CD4-positive, alpha-beta T cell treated with Interleukin-15 for 1 hour (primary cell): ENCODE results near the gene METAP2.
"Not testable (repeated sequence)": the region's sequence is repeated elsewhere in the genome, so short reads cannot be mapped to it uniquely, and the experiment has no call there.

Source experiments
- DNase-seq: peaks from one replicate; pipeline ENCODE4 v3.0.0-alpha.2; 2020

Gene METAP2

DNA sequence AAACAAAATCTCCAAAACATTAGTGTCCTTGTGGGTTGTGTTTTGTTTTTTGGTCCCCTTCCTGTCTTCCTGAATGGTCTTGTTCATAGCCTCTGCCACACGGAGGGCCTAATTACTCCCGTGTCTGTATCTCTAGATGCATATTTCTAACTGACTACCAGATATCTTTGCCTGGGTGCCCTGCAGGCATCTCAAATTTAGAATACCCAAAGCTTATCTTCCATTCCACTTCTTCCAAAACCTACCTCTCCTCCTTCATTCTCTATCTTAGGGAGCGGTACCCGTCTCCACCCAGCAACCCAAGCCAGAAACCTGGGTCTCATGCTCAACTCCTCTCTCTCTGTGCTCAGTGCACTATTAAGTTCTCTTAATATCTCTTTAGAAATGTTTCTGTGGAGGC is 10.9 kb upstream of the METAP2 start:
- no peak for DNase-seq

DNA sequence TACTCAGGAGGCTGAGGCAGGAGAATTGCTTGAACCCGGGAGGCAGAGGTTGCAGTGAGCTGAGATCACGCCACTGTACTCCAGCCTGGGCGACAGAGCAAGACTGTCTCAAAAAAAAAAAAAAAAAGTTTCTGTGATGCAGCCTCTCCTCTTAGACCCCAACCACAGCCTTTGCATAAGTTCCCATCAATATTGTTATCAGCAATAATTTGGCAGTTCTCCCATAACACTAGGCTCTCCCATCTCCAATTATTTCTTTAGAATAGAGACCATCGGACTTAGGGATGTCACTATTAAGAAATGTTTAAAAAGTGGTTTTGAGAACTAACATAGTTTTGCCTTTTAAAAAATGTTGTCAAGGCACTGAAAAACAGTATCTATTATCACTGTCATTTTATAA is 10.2 kb upstream of the METAP2 start:
- not testable (repeated sequence) for DNase-seq

DNA sequence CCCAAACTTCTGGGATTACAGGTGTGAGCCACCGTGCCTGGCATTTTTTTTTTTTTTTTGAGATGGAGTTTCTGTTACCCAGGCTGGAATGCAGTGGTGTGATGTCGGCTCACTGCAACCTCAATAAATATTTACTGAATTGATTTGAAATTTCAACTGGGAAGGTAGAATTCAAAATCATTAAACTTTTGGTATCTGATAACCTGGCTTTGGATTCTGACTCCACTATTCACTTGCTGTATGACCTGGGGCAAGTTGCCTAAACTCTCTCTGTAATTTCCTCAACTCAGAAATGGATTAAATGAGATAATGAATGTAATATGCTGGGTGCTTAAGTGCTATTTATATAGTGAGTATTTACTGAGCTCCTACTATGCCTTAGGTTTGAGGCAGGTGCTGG is 8.7 kb upstream of the METAP2 start:
- no peak for DNase-seq

DNA sequence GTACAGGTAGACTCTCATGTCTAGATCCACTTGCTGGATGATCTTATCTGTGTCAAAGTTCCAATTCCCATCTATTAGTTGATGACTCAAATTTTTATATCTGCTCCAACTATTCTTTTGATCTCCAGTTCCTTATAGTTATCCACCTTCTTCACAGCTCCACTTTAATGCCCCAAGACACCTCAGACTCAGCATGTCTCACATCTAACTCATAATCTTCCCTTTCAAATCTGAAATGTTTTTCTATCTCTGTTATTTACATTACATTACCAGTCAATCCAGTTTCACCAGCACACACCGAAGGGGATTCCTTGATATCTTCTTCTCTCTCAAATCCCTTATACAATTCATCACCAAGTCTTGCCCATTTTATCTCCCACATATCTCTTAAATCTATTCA is 3.7 kb upstream of the METAP2 start:
- DNase-seq, result no peak

DNA sequence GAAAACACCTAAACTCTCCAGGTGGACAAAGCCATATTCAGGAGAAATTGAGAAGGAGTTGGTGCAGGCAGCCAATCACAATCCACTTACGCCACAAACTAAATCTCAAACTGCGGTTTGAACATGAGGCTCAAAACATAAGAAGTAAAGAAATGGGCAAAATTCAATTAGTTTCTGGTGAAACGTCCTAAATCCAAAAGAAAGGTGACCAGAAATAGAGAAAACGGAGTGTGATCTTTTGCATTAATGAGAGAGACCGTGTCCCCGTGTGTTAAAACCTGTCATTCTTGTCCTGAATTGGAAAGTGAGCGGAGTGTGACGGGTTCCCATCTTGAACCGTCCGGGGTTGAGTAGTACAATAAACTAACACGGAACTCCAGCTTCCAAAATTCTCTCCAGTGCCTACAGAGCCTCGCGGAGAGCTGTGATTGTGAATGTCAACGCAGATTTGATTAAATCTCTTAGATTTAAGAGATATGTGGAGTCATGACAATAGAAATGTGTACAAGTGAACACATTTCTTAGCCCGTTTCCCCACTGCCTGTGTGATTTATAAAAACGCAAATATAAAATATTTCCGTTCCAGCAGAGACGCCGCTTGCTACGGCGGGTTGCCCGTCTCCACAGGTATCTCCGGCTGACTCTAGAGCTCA is 595 bp upstream of the METAP2 start:
- DNase-seq, result no peak

DNA sequence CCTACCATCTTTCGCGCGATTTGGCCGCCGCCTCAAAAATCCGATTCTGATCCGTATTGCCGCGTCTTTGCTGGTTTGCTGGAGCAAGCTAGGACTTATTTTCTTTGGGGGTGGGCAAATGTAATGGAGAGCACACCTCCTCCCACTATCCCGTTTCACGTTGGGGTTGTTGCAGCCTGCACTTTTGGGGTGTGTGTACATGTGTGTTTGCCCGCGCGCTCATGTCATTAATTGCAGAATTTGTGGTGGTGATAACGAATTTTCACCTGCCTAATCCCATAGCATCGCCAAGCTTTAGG is 657 bp downstream of the METAP2 start:
- DNase-seq, result no peak

DNA sequence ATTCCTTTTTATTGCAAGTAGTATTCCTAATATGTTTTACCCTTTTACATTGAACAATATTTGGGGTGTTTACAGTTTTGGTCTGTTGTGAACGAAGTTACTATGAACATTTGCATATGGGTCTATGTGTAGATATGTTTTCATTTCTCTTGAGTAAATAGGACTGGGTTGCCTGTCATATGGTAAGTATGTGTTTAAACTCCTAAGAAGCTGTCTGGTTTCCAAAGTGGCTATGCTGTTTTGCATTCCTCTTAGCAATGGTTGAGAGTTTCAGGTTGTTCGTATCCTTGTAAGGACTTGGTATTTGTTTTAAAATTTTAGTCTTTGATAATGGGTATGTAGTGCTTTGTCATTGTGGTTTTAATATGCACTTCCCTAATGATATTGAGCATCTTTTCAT is 6.3 kb downstream of the METAP2 start:
- no peak for DNase-seq

DNA sequence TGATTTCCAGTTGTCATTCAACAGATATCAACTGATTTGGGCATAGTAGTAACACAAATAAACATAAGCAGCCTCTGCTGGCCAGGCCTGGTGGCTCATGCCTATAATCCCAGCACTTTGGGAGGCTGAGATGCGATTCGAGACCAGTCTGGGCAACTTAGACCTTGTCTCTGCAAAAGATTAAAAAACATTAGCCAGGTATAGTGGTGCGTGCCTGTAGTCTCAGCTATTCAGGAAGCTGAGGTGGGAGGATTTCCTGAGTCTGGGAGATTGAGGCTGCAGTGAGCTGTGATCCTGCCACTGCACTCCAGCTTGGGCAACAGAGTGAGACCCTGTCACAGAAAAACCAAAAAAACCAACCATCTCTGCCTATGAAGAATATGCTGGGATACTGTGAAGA is 7.1 kb downstream of the METAP2 start:
- no peak for DNase-seq

DNA sequence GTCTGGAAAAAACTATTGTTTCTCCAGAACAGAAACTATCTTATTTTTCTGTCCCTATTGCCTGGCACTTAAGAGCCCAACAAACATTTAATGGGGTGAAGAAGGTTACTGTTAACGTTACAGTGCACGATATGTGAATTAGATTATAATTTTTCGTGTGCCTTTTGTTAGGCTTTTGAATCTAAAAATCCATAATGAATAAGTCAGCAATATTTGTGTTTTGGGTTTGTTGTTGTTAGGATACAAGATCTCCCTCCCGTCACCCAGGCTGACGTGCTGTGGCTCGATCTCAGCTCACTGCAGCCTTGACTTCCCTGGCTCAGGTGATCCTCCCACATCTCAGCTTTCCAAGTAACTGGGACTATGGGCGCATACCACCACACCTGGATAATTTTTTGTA is 7.9 kb downstream of the METAP2 start:
- DNase-seq, result no peak

DNA sequence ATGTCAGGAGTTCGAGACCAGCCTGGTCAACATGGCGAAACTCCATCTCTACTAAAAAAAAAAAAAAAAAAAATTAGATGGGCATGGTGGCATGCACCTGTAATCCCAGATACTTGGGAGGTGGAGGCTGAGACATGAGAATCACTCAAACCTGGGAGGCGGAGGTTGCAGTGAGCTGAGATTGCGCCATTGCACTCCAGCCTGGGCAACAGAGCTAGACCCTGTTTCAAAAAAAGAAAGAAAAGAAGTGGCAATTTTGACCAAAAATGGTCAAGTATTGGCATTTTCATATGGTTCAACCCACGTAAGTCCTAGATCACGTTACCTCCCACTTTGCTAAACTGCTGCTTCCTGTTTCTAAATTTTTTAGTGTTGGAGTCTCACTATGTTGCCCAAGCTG is 8.6 kb downstream of the METAP2 start:
- not testable (repeated sequence) for DNase-seq

DNA sequence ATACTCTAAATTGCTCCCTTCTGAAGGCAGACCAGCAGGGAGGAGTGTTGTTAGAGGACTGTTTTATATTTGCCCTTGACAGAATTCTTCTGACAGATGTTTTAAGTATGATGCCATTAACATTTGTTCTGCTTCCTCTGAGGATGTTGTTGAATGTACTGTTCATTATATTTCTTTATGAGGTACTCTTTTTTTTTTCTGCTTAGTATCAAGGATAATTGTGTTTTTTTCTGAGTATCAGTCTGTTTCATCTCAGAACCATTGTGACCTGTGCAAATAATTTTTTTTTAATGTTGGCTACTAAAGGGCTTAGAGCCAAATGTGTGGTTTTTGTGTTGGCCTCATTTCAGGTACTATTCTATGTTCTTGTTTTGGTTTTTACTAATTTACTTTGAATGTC is 10.6 kb downstream of the METAP2 start:
- DNase-seq, result no peak

DNA sequence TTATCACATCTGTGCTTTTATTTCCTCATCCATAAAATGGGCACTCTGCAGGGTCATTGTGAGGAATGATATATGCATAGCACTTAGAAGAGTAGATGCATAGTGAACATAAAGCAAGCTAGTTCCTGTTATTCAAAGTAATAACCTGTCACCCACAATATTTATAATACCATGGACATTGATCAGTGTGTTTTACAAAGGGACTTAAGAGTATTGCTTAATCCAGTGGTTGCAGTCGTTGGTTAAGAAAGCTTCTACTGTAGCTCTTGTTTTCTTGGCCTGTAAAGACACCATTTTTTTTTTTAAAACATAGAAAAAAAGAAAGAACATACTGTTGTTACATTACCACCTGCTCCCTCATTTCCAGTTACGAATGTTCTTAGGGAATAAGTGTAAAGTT is 13.1 kb downstream of the METAP2 start:
- DNase-seq, result no peak

DNA sequence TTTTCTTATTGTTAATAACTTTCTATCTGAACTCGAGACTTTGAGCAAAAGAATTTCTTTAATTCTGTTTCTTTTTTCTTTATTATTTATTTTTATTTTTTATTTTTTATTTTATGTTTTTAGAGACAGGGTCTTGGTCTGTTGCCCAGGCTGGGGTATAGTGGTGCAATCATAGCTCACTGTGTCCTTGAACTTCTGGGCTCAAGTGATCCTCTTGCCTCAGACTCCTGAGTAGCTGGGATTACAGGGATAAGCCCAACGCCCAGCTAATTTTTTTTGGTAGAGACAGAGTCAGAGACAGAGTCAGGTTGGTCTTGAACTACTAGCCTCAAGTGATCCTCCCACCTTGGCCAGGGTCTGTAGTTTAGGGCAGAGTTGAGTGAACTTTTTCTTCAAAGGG is 18.5 kb downstream of the METAP2 start:
- no peak for DNase-seq

DNA sequence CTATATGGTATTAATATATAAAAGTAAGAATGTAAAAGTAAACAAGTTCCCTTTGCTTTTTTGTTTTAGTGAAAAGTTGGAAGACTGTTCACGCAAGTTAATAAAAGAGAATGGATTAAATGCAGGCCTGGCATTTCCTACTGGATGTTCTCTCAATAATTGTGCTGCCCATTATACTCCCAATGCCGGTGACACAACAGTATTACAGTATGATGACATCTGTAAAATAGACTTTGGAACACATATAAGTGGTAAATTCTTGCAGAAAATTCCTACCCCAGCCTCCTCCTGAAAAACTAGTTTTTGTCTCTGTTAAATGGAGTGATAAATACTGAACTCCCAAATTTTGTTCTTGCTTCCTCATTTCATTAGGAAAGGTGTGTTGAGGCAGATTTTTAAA is 20.9 kb downstream of the METAP2 start:
- no peak for DNase-seq

DNA sequence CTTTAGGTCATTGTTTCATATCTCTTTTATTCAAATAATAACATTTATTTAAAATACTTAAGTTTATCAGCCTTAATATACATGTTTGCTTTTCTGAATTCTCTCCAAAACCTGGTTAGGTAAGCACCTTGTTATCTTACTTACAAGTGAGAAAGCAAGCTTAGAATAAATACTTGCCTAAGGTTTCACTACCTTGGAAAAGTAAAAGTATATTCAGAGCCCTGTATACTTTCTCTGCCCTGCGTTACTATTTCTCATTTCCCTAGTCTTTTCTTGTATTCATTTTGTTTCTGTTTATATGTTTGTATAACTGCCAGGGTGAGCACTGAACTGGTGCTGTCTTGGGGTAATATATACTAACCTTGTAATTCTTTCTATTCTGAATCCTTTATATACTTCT is 21.5 kb downstream of the METAP2 start:
- no peak for DNase-seq

DNA sequence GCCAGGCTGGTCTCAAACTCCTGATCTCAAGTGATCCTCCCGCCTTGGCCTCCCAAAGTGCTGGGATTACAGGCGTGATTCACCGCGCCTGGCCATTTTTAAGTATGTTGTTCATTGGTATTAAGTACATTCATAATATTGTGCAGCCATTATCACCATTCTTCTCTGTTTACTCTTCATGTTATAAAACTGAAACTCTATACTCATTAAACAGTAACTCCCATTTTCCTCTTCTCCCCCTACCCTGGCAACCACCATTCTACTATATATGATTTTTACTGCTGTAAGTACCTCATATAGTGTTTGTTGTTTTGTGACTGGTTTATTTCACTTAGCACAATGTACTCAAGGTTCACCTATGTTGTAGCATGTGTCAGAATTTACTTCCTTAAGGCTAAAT is 23.1 kb downstream of the METAP2 start:
- no peak for DNase-seq

DNA sequence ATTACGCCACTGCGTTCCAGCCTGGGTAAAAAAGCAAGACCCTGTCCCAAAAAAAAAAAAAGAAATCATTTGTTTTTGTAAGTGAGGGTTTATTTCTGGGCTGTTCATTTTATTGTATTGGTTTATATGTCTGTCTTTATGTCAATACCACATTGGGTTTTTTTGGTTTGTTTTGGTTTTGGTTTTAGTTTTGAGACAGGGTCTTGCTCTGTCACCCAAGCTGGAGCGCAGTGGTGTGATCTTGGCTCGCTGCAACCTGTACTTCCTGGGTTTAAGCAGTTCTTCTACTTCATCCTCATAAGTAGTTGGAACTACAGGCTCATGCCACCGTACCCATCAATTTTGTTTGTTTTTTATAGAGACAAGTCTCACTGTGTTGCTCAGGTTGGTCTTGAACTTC is 25.0 kb downstream of the METAP2 start:
- no peak for DNase-seq

DNA sequence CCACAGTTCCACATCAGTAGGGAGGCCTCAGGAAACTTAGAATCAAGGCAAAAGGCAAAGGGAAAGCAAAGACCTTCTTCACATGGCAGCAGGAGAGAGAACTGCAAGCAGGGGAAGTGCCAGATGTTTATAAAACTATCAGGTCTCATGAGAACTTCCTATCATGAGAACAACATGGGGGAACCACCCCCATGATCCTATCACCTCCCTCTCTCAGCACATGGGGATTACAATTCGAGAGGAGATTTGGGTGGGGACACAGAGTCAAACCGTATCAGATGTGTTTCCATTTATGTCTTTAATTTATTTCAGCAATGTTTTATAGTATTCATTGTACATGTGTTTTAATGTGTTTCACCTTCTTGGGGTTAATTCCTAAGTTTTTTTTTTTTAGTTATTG is 25.8 kb downstream of the METAP2 start:
- no peak for DNase-seq

DNA sequence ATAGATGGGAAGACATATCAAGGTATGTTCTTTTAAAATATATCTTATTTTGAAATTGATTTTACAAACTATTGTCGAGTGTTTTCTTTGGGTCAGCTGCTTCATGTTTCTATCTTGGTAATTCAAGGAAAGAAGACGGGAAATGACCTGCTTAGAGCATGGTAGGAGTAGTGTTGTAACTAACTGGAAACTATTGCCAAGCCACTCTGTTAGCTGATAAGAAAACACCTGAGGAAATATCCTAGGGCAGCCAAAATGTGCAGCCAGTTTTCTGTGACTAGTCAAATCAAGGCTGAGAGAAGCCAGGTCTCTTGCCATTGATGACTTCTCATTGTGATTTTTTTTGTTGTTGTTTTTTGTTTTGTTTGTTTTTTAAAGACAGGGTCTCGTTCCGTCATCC is 30.2 kb downstream of the METAP2 start:
- DNase-seq, result no peak

DNA sequence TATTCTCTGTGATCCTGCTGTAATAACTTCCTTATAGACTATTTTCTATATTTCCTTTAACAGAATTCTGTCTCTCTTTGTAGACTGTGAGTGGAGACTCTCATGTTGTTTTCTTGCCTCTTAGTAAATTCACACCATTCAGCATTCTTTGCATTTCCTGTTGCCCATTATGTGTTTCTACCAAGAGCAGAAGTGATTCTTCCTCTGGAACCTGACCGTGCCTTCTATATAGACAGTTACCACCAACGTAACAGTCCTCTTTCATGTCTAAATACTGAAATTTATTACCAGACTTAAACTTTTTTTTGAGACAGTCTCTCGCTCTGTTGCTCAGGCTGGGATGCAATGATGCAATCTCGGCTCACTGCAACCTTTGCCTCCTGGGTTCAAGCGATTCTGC is 31.1 kb downstream of the METAP2 start:
- no peak for DNase-seq

DNA sequence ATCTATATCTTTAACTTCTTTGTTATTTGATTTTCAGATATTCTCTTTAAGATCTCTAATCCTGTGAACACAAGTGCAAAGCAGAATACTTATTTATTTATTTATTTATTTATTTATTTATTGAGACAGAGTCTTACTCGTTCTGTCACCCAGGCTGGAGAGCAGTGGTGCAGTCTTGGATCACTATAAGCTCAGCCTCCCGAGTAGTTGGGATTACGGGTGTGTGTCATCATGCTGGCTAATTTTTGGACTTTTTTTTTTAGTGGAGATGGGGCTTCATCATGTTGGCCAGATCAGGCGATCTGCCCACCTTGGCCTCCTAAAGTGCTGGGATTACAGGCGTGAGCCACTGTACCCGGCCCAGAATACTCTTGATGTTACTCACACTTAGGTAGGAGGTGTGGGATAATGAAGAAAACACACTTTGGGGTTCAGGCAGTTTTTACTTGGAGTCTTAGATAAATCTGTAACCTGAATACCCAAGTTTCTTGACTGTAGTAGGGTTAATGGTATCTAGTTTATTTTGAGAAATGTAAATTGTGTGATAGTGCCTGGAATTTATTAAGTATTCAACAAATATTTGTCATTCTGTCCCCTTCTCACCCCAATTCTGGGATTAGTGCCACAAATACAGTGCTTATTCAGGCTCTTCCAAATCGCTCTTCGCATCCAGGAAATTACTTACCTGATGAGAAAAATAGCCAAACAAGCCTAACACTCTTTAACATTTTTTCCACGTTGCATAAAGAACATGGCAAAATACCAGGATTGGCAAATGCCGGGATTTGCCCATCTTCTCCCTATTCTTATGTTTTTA is 33.0 kb downstream of the METAP2 start:
- DNase-seq, result no peak

DNA sequence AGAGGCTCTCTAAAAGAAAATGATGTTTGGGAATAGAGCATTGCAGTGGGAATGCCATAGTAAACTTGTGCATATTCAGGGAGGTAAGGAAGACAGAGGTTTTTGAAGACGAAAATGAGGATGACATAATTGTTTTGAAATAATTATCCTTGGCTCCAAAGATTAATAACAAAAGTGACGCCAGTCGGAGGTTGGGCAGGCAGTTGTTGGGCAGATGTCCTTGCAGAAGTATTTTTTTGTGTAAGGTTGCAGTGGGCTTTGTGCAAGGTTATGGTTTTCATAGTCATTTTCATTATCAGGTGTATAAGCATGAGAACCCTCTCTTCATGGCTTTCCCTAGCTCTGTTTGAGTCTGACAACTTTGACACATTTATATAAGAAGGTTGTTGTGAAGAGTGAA is 35.3 kb downstream of the METAP2 start:
- no peak for DNase-seq

DNA sequence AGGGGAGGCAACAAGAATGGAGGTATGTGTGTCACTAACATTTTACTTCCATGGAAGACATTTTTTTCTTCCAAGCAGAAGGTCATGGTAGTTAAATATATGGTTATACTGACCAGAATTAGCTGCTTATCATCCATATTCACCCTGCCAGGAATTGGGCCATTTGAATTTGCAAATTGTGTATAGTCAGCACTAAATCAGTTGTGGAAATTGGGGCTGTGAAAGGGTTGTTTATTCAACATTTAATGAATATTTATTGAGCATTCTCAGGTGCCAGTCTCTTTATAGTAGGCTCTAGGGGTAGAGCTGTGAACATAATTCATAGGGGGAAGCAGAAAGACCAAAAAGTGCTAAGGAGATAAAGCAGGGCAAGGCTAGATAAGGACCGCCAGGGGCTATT is 38.0 kb downstream of the METAP2 start:
- DNase-seq, result no peak

DNA sequence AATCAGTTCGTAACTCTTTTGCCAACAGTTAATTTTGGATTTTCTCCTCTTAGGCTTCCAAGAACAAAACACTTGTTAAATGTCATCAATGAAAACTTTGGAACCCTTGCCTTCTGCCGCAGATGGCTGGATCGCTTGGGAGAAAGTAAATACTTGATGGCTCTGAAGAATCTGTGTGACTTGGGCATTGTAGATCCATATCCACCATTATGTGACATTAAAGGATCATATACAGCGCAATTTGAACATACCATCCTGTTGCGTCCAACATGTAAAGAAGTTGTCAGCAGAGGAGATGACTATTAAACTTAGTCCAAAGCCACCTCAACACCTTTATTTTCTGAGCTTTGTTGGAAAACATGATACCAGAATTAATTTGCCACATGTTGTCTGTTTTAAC is 39.6 kb downstream of the METAP2 start:
- DNase-seq, result no peak

DNA sequence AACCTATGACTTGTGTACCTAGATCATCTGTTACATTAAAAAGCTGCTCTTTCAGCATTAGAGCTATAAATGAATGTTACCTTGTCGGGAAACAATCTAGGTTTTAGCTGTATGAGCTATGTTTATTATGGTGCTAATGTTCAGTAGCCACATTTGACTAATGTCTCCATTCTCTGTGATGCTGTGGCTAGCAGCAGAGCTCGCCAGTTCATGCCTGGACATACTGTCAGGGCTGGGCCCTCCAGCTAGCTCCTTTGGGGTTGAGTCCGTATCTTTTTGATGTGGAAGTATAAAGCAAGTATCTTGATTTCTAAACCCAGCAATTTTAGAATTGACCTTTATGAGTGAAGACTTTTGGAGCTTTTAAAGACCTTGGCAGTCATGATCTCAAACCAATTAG is 41.2 kb downstream of the METAP2 start:
- DNase-seq, result no peak
